ENCODE results near the gene ERCC2.

GRCh38 chr19:45340899-45341453 is 29.4 kb downstream of the ERCC2 start:
- TF ChIP-seq CTCF (conservative IDR thresholded peaks at IDR 0.05; ENCODE audit: low read length) (no peak), EZH2phosphoT487 (IDR thresholded peaks at IDR 0.05; ENCODE audit: borderline replicate concordance) (no peak)
